HepG2 (cell line): Measurements from ENCODE around the gene AGGF1. TPM values are rescaled to one million over a fixed set of nuclear protein-coding genes. Genes with fewer than 3 reads are reported as not detected.

Experiments used
- ATF5 ChIP-seq: sonication (generic); formaldehyde crosslinking; IDR thresholded peaks from 2 replicates; pipeline ENCODE4 v1.4.0; 2020; ENCODE audit warnings: mild to moderate bottlenecking, low read depth, missing genetic modification reagents
- BORCS8-MEF2B ChIP-seq: sonication (generic); formaldehyde crosslinking; IDR thresholded peaks from 2 replicates; pipeline ENCODE4 v1.8.0; 2022; ENCODE audit warnings: mild to moderate bottlenecking, missing genetic modification reagents
- ESRRA ChIP-seq: sonication (generic); formaldehyde crosslinking; IDR thresholded peaks from 2 replicates; pipeline ENCODE4 v1.5.1; 2020; ENCODE audit warnings: mild to moderate bottlenecking, low read depth, missing genetic modification reagents
- GATAD2A ChIP-seq: IDR thresholded peaks from 2 replicates; pipeline ENCODE4 v1.6.1; 2016
- GLI4 ChIP-seq: sonication (generic); formaldehyde crosslinking; IDR thresholded peaks from 2 replicates; pipeline ENCODE4 v1.5.1; 2020; ENCODE audit warnings: missing genetic modification reagents, mild to moderate bottlenecking, moderate library complexity, borderline replicate concordance
- GLMP ChIP-seq: sonication (generic); formaldehyde crosslinking; IDR thresholded peaks from 2 replicates; pipeline ENCODE4 v1.9.0; 2021; ENCODE audit warnings: missing genetic modification reagents, mild to moderate bottlenecking, borderline replicate concordance
- KLF9 ChIP-seq: IDR thresholded peaks from 2 replicates; pipeline ENCODE4 v1.6.1; 2016; ENCODE audit warnings: low read depth
- MATR3 ChIP-seq: sonication (generic); formaldehyde crosslinking; IDR thresholded peaks from 2 replicates; pipeline ENCODE4 v1.4.0; 2020; ENCODE audit warnings: missing genetic modification reagents
- SAFB2 ChIP-seq: sonication (generic); formaldehyde crosslinking; IDR thresholded peaks from 2 replicates; pipeline ENCODE4 v1.5.1; 2020; ENCODE audit warnings: missing genetic modification reagents, low read depth, mild to moderate bottlenecking, borderline replicate concordance
- ZBTB33 ChIP-seq: sonication (generic); formaldehyde crosslinking; IDR thresholded peaks from 2 replicates; pipeline ENCODE4 v1.4.0; 2020; ENCODE audit warnings: missing genetic modification reagents
- ZMAT3 ChIP-seq: sonication (generic); formaldehyde crosslinking; conservative IDR thresholded peaks from 2 replicates; pipeline ENCODE4 v1.7.0; 2021; ENCODE audit warnings: missing genetic modification reagents
- ZNF230 ChIP-seq: sonication (generic); formaldehyde crosslinking; IDR thresholded peaks from 2 replicates; pipeline ENCODE4 v1.4.0; 2020; ENCODE audit warnings: mild to moderate bottlenecking, missing genetic modification reagents
- ZNF276 ChIP-seq: sonication (generic); formaldehyde crosslinking; IDR thresholded peaks from 2 replicates; pipeline ENCODE4 v1.4.0; 2020; ENCODE audit warnings: mild to moderate bottlenecking, low read depth, missing genetic modification reagents
- ZNF354B ChIP-seq: sonication (generic); formaldehyde crosslinking; IDR thresholded peaks from 2 replicates; pipeline ENCODE4 v1.8.0; 2022; ENCODE audit warnings: mild to moderate bottlenecking, missing genetic modification reagents
- ZNF430 ChIP-seq: sonication (generic); formaldehyde crosslinking; IDR thresholded peaks from 2 replicates; pipeline ENCODE4 v1.9.0; 2021; ENCODE audit warnings: mild to moderate bottlenecking, missing genetic modification reagents
- ZNF484 ChIP-seq: sonication (generic); formaldehyde crosslinking; IDR thresholded peaks from 2 replicates; pipeline ENCODE4 v1.5.1; 2020; ENCODE audit warnings: mild to moderate bottlenecking, low read depth, missing genetic modification reagents, borderline replicate concordance
- ZNF784 ChIP-seq: sonication (generic); formaldehyde crosslinking; IDR thresholded peaks from 2 replicates; pipeline ENCODE4 v1.5.1; 2020; ENCODE audit warnings: missing genetic modification reagents, mild to moderate bottlenecking, borderline replicate concordance
- ZNF788 ChIP-seq: sonication (generic); formaldehyde crosslinking; IDR thresholded peaks from 2 replicates; pipeline ENCODE4 v1.5.0; 2020; ENCODE audit warnings: mild to moderate bottlenecking, missing genetic modification reagents, borderline replicate concordance
- ZNF841 ChIP-seq: sonication (generic); formaldehyde crosslinking; IDR thresholded peaks from 2 replicates; pipeline ENCODE4 v1.8.1; 2023; ENCODE audit warnings: missing genetic modification reagents, borderline replicate concordance
- ZSCAN22 ChIP-seq: sonication (generic); formaldehyde crosslinking; IDR thresholded peaks from 2 replicates; pipeline ENCODE4 v1.4.0; 2020; ENCODE audit warnings: mild to moderate bottlenecking, missing genetic modification reagents
- ZSCAN29 ChIP-seq: sonication (generic); formaldehyde crosslinking; conservative IDR thresholded peaks from 2 replicates; pipeline ENCODE4 v1.4.0; 2020; ENCODE audit warnings: mild to moderate bottlenecking, missing genetic modification reagents
- polyA plus RNA-seq, 8 experiments: library from polyadenylated mRNA; depleted of rRNA in 3 of 8; stranded (reverse) in 7 of 8; unstranded in 1 of 8; fragments of >200 nt; fragmentation: Illumina TruSeq in 4 of 8; extraction: Trizol in 4 of 8; gene quantifications; 2 replicates each; pipeline versions ENCODE4 v1.2.1 to v1.2.3, GENCODE V29; 2011 to 2016; ENCODE audit warnings: low read depth in 4 of 8, missing spikeins in 1 of 8, mixed read lengths in 1 of 8; ENCODE audit not compliant: insufficient read depth in 1 of 8
- total RNA-seq, 5 experiments: library from RNA; depleted of rRNA; stranded (reverse); fragments of >200 nt; fragmentation: Illumina TruSeq; extraction: Trizol; gene quantifications; 2 replicates each; pipeline ENCODE4 v1.2.3, GENCODE V29; 2016; ENCODE audit warnings: low read depth in 1 of 5

AGGF1 gene
- total and polyA plus RNA-seq, 2 of the 13 experiments (the other 11 are each of a cell fraction or from before 2014, with no cell fraction given), result 12.9 to 15.5 TPM

- peak; percentile 29; the same call in 1 of the 2 replicates for TF ChIP-seq ZSCAN22 (CRISPR knock-in tag)
- no peak; the same call in 1 of the 2 replicates for TF ChIP-seq ZNF484 (CRISPR knock-in tag)
- TF ChIP-seq ZMAT3 (CRISPR knock-in tag), result 0 out of 2 replicates have a peak, but pooled peaks have one; percentile 45
- TF ChIP-seq ZNF276 (CRISPR knock-in tag), result peak; percentile 89; the same call in 1 of the 2 replicates
- no peak for TF ChIP-seq MATR3 (CRISPR knock-in tag)
- TF ChIP-seq ZNF784 (CRISPR knock-in tag), result no peak; the same call in 1 of the 2 replicates
- TF ChIP-seq ESRRA (CRISPR knock-in tag), result peak; percentile 43; the same call in 1 of the 2 replicates
- TF ChIP-seq ATF5, result 0 out of 2 replicates have a peak, but pooled peaks have one; percentile 77
- 0 out of 2 replicates have a peak, but pooled peaks have one; percentile 34 for TF ChIP-seq GLMP
- TF ChIP-seq ZSCAN29, result peak; percentile 88
- peak; percentile 80 for TF ChIP-seq ZNF788 (CRISPR knock-in tag)
- TF ChIP-seq ZNF841, result peak; percentile 55; the same call in 1 of the 2 replicates
- TF ChIP-seq GATAD2A (CRISPR knock-in tag), result peak; percentile 71
- TF ChIP-seq SAFB2 (CRISPR knock-in tag), result no peak; the same call in 1 of the 2 replicates
- TF ChIP-seq ZNF230 (CRISPR knock-in tag), result peak; percentile 86
- TF ChIP-seq ZBTB33 (CRISPR knock-in tag), result 0 out of 2 replicates have a peak, but pooled peaks have one; percentile 23
- peak; percentile 51; the same call in 1 of the 2 replicates for TF ChIP-seq GLI4 (CRISPR knock-in tag)
- TF ChIP-seq BORCS8-MEF2B (CRISPR knock-in tag), result peak; percentile 93
- peak; percentile 71; the same call in 1 of the 2 replicates for TF ChIP-seq ZNF354B (CRISPR knock-in tag)
- peak; percentile 72; the same call in 1 of the 2 replicates for TF ChIP-seq ZNF430 (CRISPR knock-in tag)
- TF ChIP-seq KLF9, result peak; percentile 74; the same call in 1 of the 2 replicates
Measured at GRCh38 chr5:77030097-77031071, at the start of gene AGGF1 (continued).
